ENCODE data around the gene SNRK.

The SNRK gene

DNA sequence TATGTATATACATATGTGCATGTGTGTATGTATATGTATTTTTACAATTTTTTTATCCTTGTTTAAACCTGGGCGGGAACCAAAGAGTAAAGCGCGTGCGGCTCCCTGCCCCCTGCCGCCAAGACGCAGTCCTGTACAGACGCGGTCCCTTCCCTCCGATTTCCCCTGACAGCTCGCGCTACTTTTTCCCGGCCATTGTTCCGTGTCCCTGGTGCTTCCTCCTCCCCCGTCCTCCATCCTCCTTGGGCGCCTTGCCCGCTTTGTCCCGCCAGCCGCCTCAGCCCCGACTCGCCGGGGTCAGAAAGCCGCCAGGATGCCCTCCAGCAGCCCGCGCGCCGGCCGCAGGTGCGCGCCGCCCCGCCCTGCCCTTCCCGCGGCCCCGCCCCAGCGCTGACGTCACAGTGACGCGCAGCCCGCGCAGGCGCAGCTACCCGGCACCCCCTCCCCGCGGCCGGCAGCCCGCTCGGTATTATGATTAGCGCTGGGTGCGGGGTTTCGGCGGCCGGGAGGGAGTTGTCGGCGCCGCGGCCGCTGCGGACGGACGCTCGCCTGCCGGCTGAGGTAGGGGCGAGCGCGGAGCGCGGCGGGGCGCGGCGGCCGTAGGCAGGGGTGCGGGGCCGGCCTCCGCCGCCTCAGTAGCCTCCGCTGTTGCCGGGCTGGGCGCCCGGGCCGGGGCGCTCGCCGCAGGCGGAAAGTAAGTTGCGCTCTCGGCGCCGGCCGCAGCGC, at the start of gene SNRK:
Gene SNRK (plus strand): TSS at position 426 of the 726 bp plus-strand sequence. CDS start 16,664 bp downstream, outside the sequence.
- DNase-seq = peak; percentile 84 to 92 (median 92)

- DNase-seq = no peak
Measured at GRCh38 chr3:43238801-43239200, 47.5 kb upstream of the SNRK start.

- DNase-seq = no peak
Measured at GRCh38 chr3:43239755-43240154, 46.6 kb upstream of the SNRK start.

GRCh38 chr3:43243590-43244587, 42.5 kb upstream of the SNRK start:
- DNase-seq = no peak

GRCh38 chr3:43244694-43245093, 41.6 kb upstream of the SNRK start:
- DNase-seq = no peak

GRCh38 chr3:43246976-43247375, 39.4 kb upstream of the SNRK start:
- no peak for DNase-seq

- DNase-seq = no peak
Measured at GRCh38 chr3:43247561-43248184, 38.7 kb upstream of the SNRK start.

DNA sequence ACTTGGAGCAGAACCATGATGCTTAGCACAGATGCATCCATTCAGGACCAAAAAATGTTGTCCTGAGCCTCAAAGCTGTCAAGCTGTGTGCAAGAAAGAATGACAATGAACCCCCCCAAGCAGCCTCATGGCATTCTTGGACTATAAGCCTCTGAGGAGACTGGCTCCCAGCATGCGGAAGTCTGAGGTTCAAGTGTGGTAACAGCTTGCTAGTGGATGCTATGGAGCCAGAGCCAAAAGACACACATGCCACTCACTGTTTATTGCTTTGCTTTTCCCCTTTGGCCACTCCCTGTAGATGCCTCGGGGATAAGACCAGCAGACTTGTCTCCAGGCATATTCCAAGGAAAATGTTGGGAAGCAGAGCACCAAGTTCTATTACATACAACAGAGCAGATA, 38.2 kb upstream of the SNRK start:
- no peak for DNase-seq

- DNase-seq = no peak
Measured at GRCh38 chr3:43248973-43249372, 37.4 kb upstream of the SNRK start.

- no peak for DNase-seq
Measured at GRCh38 chr3:43249405-43249804, 36.9 kb upstream of the SNRK start.

DNA sequence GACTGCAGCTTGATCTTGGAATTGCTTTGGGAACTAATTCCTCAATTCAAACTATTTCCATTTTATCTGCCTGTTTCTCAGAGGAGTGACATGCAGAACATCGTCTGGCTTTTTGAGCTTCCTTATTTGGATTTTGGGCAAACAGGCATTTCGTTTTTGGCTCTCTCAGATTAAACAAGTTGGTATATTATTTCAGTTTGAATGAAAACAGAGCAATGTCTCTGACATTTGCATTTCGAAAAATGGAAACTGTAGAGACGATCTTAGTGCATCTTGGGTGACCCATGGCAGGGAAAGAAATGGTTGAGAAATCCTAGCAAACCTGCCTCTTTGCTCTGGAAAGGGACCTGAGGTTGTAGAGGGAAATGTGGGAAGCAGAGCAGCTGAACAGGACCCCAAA, 33.0 kb upstream of the SNRK start:
- no peak for DNase-seq

DNA sequence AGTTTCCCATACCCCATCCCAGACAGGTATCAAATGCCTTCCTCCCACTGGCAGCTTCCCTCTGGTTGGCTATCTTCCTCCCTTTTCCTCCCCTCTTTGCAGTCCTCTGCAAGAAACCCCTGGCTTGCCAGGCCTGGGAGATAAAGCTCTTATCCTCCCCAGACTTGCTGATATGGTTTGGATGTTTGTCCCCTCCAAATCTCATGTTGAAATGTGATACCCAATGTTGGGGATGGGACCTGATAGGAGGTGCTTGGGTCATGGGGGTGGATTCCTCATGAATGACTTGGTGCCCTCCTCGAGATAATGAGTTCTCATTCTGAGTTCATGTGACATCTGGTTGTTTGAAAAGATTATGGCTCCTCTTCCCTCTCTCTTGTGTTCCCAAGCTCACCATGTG, 32.2 kb upstream of the SNRK start:
- DNase-seq = no peak

- no peak for DNase-seq
Measured at GRCh38 chr3:43255662-43256061, 30.7 kb upstream of the SNRK start.

DNA sequence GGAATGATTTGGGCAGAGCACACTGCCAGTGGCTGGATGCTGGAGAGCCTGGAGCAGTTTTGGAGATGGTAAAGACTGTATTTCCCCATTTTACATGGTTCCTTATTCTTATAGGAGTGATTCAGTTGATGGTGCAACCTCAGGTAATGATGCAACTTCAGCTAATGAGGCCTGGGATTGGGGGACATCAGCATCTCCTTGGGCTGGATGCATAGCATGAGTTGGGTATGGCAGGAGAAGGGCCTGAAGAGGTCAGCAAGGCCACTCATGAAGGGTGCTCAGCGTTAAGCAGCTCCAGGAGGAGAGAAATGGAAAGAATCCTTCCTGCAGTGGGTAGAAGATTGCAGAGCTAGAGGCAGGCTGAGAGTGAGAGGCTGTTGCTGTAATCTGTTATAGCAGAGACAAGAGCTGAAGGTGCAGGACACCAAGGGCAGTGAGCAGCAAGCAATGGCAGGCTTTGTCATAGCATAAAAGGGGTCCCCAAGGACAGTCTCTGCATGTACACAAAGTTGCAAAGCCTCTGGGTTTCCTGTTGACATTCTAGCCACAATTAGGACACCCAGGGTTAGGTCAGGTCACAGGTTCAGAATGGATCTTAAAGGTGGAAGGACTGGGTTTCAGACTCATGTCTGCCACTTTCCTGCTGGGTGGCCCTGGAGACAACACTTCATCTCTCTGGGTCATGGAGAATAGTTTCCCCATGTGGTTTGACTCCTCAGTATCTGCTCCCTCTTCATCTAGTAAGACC, 29.5 kb upstream of the SNRK start:
- no peak for DNase-seq

DNA sequence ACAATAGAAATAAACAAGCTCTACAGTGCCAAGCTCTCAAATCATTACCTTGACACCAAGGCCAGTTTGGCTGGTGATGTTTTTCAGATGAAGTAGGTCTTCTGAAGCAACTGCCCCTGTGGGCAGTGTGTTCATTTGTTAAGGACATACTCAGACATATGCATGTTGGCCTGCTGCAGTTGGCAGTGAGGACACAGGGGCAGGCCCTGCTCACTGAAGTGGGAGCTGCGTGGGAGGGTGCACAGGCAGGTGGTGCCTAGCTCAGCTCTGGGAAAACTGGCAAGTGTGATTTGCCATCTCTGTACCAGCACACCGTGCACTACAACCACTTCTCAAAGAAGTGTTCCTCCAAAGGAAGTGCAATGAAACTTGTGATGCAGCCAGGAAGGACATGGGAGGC, 28.5 kb upstream of the SNRK start:
- no peak for DNase-seq

GRCh38 chr3:43259626-43260025, 26.7 kb upstream of the SNRK start:
- DNase-seq = no peak

- no peak for DNase-seq
Measured at GRCh38 chr3:43260412-43260811, 25.9 kb upstream of the SNRK start.

DNA sequence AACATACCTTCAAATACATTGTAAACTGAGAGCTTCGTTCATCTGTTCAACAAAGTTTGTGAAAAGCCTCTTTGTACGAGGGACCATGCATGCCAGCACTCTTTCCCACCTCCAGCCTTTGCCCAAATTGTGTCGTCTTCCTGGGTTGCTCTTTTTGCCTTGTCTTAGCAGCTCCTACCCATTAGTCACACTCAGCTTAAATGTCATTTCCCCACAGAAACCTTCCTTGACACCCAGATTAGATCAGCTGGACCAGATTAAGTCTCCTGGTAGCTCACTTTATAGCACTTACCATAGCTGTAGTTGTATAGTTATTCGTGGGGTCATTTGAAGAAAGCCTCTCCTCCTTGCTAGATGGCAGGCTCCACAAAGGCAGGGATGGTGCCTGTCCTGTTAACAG, 24.1 kb upstream of the SNRK start:
- no peak for DNase-seq

DNA sequence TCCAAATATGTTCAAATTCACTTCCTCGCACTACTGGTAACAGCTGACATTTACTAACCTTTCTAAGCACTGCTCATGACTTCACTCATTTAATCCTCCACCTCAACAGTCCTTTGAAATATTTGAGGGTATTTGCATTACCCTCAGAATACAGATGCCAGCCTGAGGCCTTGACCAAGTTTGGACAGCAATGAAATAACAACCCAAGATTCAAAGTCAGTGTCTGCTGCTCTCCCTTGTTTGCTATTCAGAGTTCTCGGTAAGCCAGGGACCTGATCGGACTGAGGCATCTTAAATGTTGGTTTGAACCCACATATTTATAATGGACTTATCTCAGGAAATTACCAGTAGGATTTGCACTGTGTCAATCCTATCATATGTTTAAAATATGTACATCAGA, 19.9 kb upstream of the SNRK start:
- no peak for DNase-seq

DNA sequence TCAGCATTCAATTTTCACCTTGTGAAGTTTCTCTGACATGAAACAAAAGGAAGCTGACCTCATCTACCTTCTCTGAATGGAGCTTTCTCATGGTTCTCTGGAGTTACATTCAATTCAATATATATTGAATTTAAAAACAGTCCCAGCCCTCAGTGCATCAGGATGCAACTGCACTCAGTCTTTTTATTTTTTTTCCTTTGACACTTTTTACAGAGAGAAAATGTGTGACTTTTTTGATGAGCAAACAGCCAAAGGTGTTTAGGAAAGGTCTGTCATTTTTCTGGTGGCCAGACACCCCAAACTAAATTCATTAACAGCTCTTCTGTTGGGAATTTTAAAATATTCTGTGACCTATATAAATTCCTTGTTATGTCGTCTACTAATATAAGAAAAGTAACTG, 19.3 kb upstream of the SNRK start:
- no peak for DNase-seq

DNA sequence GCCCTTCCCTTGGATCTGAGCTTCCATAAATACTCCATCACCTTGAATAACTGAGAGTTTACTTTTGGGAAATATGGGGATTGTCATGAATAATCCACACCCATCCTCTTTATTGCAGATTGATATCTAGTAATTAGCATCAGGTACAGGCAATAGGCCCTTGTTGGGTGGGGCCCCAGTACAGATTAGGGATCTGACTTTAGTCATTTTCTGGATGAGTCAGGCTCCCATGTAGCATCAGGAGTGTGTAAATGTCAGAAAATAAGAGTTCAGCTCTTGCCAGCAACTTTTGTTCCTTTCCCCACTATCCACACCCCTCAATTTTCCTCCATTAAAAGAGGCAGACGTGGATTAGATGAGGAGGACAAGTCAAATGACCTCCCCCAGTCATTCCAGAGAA, 17.7 kb upstream of the SNRK start:
- DNase-seq = no peak

DNA sequence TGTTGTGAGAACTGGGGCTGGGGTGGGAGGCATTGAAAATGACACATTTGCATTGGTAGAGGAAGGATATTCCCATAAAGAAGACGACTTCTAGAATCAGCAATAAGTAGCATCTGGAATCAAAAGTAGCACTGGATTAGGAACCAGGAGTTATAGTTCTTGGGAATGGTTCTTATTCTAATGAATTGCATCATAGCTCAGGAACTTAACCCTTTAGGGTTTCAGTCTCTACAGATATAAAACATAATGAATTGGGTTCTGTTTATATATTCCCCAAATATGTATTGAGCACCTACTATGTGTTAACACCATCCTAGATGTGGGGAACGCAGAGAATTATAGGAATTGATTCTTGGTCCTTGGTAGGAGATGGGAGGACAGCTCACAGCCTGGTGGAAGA, 16.3 kb upstream of the SNRK start:
- no peak for DNase-seq

DNA sequence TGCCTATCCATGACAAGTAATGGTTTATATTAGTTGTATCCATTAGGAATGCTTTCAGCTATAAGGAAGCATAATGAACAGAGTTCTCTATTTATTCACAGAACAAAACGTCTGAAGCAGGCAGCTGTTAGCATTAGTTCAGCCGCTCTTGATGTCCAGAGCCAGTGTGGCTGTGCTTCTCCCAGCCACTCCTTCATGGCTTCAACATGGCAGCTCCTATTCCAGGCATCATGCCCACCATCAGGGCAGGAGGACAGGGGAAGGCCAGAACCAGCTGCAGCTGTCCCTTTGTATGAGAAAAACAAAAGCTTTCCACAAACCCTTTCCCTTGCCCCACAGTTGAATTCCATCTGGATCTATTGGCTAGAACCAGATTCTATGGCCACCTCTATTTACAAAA, 12.9 kb upstream of the SNRK start:
- DNase-seq = no peak
